GM19099 (cell line): ENCODE data around the gene GLI3.

Experiments used
- POLR2A ChIP-seq: IDR thresholded peaks from 3 replicates; pipeline ENCODE4 v1.6.1; 2011; ENCODE audit warnings: low read depth; ENCODE audit not compliant: insufficient read length; ENCODE audit errors: extremely low read depth

GLI3 gene

DNA sequence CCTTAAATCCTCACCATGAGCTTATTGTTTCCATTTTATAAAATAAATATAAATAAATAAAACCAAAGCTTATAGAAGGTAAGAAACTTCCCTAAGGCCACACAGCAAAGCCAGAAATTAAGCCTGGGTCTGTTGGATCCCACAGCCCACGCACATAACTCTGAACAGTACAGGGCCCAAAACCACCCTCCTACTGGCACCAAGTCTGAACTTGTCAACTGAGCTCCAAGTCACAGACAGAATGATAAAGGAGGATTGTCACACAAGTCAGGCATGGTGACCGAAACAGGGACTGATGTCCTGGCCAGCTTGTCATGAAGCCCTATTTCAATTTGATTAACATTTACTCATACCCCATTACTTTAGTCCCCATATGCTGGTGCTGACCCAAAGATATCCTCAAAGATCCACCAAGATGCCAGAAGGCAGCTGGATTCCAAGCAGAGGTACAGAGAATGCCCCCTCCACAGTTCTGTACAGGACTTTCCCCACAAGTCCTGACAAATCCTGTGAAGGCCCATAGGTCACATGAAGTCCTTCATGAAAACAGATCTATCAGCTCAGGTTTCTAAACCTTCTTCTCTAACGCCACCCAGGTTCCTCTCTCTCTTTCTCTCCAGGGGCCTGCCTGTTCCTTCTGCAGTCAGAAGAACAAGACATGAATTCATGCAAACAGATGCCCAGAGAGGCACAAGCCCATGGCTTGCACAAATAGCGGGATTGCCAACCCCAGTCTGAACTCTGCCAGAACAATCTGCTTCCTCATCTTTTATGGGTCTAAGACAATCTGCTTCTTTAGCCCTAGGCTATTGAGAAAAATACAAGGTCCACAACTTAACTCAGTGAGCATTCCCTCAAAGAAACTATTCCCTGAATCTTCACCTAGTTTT is 60.9 kb downstream of the GLI3 start:
- TF ChIP-seq POLR2A = no peak

DNA sequence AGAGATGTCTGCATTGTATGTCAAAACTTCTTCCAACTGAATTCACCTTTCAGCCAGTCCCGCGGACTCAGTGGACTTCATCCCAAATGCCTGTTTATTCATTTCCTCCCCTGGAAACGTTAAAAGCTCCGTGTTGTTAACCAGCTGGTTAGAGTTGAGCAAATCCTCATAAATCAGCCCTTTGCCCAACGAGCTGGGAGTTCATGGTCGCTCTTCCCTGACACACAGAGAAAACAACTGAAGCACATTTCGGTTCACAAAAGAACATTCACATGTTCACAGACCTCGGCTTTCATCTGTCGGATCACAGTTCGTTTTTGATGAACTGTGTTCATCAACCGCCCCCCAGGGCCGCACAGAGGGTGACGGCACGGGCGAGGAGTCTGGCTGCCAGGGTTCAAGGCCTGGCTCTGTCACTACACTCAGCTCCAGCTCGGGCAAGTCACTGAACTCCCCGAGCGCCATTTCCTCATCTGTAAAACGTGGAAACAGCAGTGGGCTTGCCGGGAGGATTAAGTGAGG is 62.6 kb downstream of the GLI3 start:
- no peak for TF ChIP-seq POLR2A

- TF ChIP-seq POLR2A = no peak
Measured at GRCh38 chr7:42170724-42171123, 66.3 kb downstream of the GLI3 start.

DNA sequence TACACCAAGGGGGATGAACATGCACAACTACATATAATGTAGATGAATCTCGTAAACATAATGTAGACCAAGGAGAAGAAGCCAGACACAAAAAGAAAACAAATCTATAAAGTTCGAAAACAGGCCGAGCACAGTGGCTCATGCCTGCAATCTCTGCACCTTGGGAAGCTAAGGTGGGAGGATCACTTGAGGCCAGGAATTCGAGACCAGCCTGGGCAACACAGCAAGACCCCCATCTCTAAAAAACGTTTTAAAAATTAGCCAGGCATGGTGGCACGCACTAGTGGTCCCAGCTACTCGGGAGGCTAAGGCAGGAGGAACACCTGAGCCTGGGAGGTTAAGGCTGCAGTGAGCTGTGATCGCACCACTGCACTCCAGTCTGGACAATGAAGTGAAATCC is 68.5 kb downstream of the GLI3 start:
- no peak for TF ChIP-seq POLR2A

DNA sequence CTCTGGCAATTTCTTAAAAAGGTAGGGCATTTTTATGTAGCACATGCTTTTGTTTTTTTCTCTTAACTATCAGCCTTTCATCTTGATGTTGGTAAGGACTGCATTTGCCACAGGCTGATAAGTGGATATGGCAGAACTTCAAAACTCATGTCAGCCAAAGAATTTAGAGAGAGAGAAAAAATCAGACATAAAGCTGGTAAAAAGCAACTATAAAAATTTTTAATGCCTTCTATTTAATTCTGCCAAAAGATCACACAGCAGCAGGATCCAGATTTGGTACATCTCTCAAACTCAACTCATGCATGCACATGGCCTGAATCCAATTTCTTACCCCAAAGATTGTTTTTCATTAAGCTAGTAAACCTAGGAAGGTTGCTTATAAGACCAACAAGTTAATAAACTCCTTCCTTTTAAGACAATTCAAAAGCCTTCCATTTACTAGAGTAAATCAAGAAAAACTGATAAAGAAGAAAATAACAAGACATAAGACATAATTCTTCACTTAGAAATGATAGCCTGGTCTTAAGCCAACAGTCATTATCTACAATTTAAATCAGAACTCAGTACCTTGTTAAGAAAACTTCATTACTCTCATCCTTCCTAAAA is 69.3 kb downstream of the GLI3 start:
- TF ChIP-seq POLR2A = no peak

DNA sequence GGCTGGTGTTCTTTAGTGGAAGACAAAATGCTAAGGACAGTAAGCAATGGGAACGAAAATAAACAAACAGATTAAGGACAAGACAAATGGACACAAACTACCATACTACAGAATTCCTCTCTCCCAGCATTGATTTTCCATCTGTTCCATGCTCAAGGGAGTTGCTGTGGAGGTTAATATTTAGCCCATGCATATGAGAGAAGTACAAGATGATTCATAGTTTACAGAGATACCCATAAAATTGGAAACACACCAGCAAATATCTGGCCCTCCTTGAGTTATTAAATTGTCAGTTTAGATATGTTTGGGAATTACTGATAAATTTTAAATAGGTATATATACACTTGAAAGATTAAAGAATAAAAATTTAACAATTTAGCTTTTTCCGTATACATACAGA is 69.8 kb downstream of the GLI3 start:
- no peak for TF ChIP-seq POLR2A

DNA sequence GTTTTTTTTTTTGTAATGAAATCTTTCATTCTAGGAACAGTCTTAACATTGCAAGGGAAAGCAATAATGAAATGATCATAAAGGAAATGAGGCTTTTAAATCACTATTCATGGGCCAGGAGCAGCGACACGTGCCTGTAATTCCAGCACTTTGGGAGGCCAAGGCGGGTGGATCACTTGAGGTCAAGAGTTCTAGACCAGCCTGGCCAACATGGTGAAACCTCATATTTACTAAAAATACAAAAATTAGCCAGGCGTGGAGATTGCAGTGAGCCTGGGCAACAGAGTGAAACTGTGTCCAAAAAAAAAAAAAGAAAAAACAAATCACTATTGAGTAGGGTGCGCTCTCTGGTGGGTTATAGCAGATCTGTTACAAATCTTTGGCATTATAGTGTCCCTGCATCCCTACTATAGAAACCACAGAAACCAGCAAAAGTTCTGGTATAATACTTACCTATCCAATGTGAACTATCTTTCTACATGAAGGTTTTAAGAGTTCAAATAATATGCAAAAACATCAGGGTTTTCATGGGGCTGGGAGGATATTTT is 72.1 kb downstream of the GLI3 start:
- TF ChIP-seq POLR2A = no peak

- TF ChIP-seq POLR2A = no peak
Measured at GRCh38 chr7:42162560-42163325, 74.3 kb downstream of the GLI3 start.

- TF ChIP-seq POLR2A = no peak
Measured at GRCh38 chr7:42161719-42162118, 75.3 kb downstream of the GLI3 start.

GRCh38 chr7:42161110-42161509 is 75.9 kb downstream of the GLI3 start:
- no peak for TF ChIP-seq POLR2A

- no peak for TF ChIP-seq POLR2A
Measured at GRCh38 chr7:42159130-42159529, 77.9 kb downstream of the GLI3 start.

DNA sequence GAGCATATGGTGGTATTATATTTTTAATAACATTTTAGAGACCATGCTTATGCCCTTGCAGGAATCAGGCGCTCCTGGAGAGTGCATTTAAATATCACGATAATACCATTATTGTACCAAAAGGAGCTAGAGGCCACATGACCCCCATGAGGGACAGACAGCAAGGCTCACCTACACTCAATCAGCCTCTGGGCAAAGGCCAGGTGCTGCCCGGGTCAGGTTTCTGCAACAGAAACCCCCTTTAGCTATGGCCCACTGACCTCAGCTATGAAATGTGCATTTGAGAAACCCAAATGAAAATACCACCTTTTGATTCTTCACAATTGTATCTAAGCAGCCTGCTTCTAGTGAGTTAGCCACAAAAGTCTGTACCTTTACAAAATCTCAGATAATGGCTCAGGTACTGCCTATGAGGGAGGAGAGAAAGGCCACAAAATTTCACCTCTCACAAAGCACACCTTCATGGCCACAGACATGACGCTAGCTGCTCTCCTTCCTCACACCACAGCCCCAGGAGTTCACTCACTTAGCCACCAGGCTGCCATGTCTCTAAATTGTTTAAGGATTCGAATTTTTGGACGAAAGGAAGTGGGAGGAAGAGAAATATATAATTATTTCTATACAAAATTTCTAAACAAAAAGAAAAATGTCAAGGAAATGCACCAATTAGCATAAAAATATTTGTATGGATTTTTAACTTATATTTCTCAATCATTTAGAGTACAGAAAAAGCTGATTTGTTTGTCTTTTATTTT is 79.9 kb downstream of the GLI3 start:
- no peak for TF ChIP-seq POLR2A

GRCh38 chr7:42156291-42156865 is 80.6 kb downstream of the GLI3 start:
- TF ChIP-seq POLR2A = no peak
